SK-N-SH (cell line): ENCODE measurements around the gene SH3PXD2B.

Experiments used
- CHD2 ChIP-seq: fragments of 150-350 bp; IDR thresholded peaks from 2 replicates; pipeline ENCODE4 v1.6.1; 2018; ENCODE audit warnings: low read length; ENCODE audit not compliant: partially characterized antibody
- CTCF ChIP-seq: fragments of 200-600 bp; sonication (generic); IDR thresholded peaks from 2 replicates; pipeline ENCODE4 v1.6.1; 2017; ENCODE audit warnings: antibody characterized with exemption, mild to moderate bottlenecking, moderate library complexity
- FOXJ3 ChIP-seq: sonication (generic); formaldehyde crosslinking; IDR thresholded peaks from 2 replicates; pipeline ENCODE4 v1.5.1; 2020; ENCODE audit warnings: mild to moderate bottlenecking, missing genetic modification reagents
- POLR2AphosphoS5 ChIP-seq: IDR thresholded peaks from 2 replicates; pipeline ENCODE4 v1.6.1; 2012; ENCODE audit warnings: low read depth, low read length
- RAD21 ChIP-seq: IDR thresholded peaks from 2 replicates; pipeline ENCODE4 v1.6.1; 2012; ENCODE audit warnings: mild to moderate bottlenecking, low read length
- RFX5 ChIP-seq: IDR thresholded peaks from 2 replicates; pipeline ENCODE4 v1.6.1; 2012; ENCODE audit warnings: mild to moderate bottlenecking, improper control_type of control experiment, low read length
- SIN3A ChIP-seq: IDR thresholded peaks from 2 replicates; pipeline ENCODE4 v1.6.1; 2012; ENCODE audit warnings: low read depth, mild to moderate bottlenecking, low read length, moderate library complexity, borderline replicate concordance
- YY1 ChIP-seq: IDR thresholded peaks from 2 replicates; pipeline ENCODE4 v1.4.0; 2012; ENCODE audit warnings: low read depth, mild to moderate bottlenecking
- TF ChIP-seq, protein P1 (sequence below): IDR thresholded peaks from 2 replicates; pipeline ENCODE4 v1.6.1; 2012; ENCODE audit warnings: mild to moderate bottlenecking, low read depth, low read length, moderate library complexity
- TF ChIP-seq, protein P2 (sequence below): fragments of 150-350 bp; IDR thresholded peaks from 2 replicates; pipeline ENCODE4 v1.6.1; 2017; ENCODE audit warnings: antibody characterized with exemption, low read length, low read depth, borderline replicate concordance
- TF ChIP-seq, protein P3 (sequence below): IDR thresholded peaks from 2 replicates; pipeline ENCODE4 v1.4.0; 2012; ENCODE audit warnings: low read depth
- TF ChIP-seq, protein P4 (sequence below): IDR thresholded peaks from 2 replicates; pipeline ENCODE4; 2012

DNA sequence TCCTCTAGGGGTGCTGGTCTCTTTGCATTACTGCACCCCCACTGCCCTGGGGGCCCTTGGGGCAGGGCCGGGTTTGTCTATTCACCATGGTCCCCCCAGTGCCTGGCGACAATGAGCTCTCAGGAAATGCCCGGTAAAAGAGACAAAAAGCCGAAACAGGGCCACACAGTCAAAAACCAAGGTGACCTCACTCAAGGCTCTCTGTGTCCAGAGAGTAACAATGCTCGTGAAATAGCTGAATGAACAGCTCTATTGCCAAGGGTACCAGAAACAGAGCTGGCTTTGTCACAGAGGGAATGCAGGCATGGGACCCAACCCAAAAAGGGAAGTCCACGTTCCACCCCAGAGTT is 16.0 kb downstream of the SH3PXD2B start:
- TF ChIP-seq FOXJ3 (CRISPR knock-in tag), result no peak
- TF ChIP-seq CTCF, result no peak
- no peak for TF ChIP-seq POLR2AphosphoS5
- TF ChIP-seq, protein P1, sequence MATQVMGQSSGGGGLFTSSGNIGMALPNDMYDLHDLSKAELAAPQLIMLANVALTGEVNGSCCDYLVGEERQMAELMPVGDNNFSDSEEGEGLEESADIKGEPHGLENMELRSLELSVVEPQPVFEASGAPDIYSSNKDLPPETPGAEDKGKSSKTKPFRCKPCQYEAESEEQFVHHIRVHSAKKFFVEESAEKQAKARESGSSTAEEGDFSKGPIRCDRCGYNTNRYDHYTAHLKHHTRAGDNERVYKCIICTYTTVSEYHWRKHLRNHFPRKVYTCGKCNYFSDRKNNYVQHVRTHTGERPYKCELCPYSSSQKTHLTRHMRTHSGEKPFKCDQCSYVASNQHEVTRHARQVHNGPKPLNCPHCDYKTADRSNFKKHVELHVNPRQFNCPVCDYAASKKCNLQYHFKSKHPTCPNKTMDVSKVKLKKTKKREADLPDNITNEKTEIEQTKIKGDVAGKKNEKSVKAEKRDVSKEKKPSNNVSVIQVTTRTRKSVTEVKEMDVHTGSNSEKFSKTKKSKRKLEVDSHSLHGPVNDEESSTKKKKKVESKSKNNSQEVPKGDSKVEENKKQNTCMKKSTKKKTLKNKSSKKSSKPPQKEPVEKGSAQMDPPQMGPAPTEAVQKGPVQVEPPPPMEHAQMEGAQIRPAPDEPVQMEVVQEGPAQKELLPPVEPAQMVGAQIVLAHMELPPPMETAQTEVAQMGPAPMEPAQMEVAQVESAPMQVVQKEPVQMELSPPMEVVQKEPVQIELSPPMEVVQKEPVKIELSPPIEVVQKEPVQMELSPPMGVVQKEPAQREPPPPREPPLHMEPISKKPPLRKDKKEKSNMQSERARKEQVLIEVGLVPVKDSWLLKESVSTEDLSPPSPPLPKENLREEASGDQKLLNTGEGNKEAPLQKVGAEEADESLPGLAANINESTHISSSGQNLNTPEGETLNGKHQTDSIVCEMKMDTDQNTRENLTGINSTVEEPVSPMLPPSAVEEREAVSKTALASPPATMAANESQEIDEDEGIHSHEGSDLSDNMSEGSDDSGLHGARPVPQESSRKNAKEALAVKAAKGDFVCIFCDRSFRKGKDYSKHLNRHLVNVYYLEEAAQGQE, result no peak
- TF ChIP-seq, protein P2, sequence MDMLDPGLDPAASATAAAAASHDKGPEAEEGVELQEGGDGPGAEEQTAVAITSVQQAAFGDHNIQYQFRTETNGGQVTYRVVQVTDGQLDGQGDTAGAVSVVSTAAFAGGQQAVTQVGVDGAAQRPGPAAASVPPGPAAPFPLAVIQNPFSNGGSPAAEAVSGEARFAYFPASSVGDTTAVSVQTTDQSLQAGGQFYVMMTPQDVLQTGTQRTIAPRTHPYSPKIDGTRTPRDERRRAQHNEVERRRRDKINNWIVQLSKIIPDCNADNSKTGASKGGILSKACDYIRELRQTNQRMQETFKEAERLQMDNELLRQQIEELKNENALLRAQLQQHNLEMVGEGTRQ, result no peak
- TF ChIP-seq, protein P3, sequence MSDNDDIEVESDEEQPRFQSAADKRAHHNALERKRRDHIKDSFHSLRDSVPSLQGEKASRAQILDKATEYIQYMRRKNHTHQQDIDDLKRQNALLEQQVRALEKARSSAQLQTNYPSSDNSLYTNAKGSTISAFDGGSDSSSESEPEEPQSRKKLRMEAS, result no peak
- TF ChIP-seq RAD21, result no peak
- TF ChIP-seq CHD2, result no peak
- no peak for TF ChIP-seq YY1
- TF ChIP-seq SIN3A, result no peak
- TF ChIP-seq, protein P4, sequence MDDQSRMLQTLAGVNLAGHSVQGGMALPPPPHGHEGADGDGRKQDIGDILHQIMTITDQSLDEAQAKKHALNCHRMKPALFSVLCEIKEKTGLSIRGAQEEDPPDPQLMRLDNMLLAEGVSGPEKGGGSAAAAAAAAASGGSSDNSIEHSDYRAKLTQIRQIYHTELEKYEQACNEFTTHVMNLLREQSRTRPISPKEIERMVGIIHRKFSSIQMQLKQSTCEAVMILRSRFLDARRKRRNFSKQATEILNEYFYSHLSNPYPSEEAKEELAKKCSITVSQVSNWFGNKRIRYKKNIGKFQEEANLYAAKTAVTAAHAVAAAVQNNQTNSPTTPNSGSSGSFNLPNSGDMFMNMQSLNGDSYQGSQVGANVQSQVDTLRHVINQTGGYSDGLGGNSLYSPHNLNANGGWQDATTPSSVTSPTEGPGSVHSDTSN, result no peak
- no peak for TF ChIP-seq RFX5
